Ishikawa (cell line): ENCODE measurements around the gene TBC1D2B.

Source experiments
- CEBPB ChIP-seq: IDR thresholded peaks from 2 replicates; pipeline ENCODE4 v1.6.1; 2012
- CREB1 ChIP-seq: IDR thresholded peaks from 2 replicates; pipeline ENCODE4 v1.6.1; 2012; ENCODE audit warnings: low read depth
- EGR1 ChIP-seq: IDR thresholded peaks from 2 replicates; pipeline ENCODE4 v1.6.1; 2012
- EP300 ChIP-seq: IDR thresholded peaks from 2 replicates; pipeline ENCODE4 v1.6.1; 2012; ENCODE audit warnings: borderline replicate concordance
- FOXM1 ChIP-seq: IDR thresholded peaks from 2 replicates; pipeline ENCODE4 v1.6.1; 2012; ENCODE audit warnings: low read depth, borderline replicate concordance
- NFIC ChIP-seq: IDR thresholded peaks from 2 replicates; pipeline ENCODE4 v1.6.1; 2012
- RAD21 ChIP-seq: IDR thresholded peaks from 2 replicates; pipeline ENCODE4 v1.6.1; 2012; ENCODE audit warnings: low read depth
- TAF1 ChIP-seq: IDR thresholded peaks from 2 replicates; pipeline ENCODE4 v1.6.1; 2012; ENCODE audit warnings: low read depth, mild to moderate bottlenecking
- TCF12 ChIP-seq: IDR thresholded peaks from 2 replicates; pipeline ENCODE4 v1.6.1; 2012; ENCODE audit warnings: low read depth
- TEAD4 ChIP-seq: IDR thresholded peaks from 2 replicates; pipeline ENCODE4 v1.6.1; 2012
- YY1 ChIP-seq: IDR thresholded peaks from 2 replicates; pipeline ENCODE4 v1.6.1; 2012; ENCODE audit warnings: low read depth
- ZBTB7A ChIP-seq: IDR thresholded peaks from 2 replicates; pipeline ENCODE4 v1.6.1; 2012; ENCODE audit warnings: low read depth
- TF ChIP-seq, protein P1 (sequence below): IDR thresholded peaks from 2 replicates; pipeline ENCODE4 v1.6.1; 2012; ENCODE audit warnings: low read depth, mild to moderate bottlenecking
- TF ChIP-seq, protein P2 (sequence below): IDR thresholded peaks from 2 replicates; pipeline ENCODE4 v1.6.1; 2012
- TF ChIP-seq, protein P3 (sequence below): IDR thresholded peaks from 2 replicates; pipeline ENCODE4 v1.6.1; 2012

Gene TBC1D2B

DNA sequence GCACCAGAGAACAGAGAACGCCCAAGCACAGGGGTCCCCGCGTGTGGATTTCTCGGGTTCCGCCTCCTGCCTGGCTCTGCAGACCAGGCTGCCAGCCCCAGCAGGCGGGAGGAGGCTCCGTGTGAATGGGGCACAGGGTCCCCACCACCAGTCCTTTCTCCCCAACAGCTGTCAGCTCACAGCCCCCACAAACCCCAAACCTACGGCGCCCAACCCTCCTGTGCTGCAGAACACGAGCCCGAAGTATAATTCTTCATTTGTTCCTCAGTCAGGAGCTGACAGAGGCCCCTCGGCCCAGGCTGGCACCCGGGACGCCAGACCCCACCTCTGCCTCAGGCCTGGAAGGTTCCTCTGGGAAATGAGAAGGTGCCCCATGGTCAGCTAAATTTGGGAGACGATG lies 78.0 kb downstream of the TBC1D2B start:
- TF ChIP-seq TCF12, result no peak
- TF ChIP-seq, protein P1, sequence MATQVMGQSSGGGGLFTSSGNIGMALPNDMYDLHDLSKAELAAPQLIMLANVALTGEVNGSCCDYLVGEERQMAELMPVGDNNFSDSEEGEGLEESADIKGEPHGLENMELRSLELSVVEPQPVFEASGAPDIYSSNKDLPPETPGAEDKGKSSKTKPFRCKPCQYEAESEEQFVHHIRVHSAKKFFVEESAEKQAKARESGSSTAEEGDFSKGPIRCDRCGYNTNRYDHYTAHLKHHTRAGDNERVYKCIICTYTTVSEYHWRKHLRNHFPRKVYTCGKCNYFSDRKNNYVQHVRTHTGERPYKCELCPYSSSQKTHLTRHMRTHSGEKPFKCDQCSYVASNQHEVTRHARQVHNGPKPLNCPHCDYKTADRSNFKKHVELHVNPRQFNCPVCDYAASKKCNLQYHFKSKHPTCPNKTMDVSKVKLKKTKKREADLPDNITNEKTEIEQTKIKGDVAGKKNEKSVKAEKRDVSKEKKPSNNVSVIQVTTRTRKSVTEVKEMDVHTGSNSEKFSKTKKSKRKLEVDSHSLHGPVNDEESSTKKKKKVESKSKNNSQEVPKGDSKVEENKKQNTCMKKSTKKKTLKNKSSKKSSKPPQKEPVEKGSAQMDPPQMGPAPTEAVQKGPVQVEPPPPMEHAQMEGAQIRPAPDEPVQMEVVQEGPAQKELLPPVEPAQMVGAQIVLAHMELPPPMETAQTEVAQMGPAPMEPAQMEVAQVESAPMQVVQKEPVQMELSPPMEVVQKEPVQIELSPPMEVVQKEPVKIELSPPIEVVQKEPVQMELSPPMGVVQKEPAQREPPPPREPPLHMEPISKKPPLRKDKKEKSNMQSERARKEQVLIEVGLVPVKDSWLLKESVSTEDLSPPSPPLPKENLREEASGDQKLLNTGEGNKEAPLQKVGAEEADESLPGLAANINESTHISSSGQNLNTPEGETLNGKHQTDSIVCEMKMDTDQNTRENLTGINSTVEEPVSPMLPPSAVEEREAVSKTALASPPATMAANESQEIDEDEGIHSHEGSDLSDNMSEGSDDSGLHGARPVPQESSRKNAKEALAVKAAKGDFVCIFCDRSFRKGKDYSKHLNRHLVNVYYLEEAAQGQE, result no peak

DNA sequence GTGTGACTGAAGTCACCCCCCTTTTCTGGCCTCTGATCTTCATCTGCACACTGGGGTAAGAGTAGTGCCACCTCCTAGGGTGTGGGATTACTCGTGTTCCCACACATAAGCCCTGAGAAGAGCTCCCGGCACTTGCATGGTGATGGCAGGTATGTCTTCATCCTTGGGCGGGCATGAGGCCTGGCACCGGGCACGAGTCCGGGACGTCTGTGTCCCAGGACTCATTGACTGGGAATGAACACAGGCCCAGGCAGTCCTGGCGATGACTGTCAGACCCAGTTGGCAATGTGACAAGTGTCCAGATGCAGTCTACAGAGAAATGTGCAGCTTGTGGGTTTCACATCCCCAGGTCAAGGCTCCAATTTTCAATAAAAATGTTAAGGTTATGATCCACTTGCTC lies 78.9 kb downstream of the TBC1D2B start:
- TF ChIP-seq TAF1, result no peak
- TF ChIP-seq NFIC, result no peak
- TF ChIP-seq FOXM1, result no peak
- no peak for TF ChIP-seq EP300
- TF ChIP-seq TEAD4, result no peak
- TF ChIP-seq, protein P2, sequence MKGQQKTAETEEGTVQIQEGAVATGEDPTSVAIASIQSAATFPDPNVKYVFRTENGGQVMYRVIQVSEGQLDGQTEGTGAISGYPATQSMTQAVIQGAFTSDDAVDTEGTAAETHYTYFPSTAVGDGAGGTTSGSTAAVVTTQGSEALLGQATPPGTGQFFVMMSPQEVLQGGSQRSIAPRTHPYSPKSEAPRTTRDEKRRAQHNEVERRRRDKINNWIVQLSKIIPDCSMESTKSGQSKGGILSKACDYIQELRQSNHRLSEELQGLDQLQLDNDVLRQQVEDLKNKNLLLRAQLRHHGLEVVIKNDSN, result no peak
- no peak for TF ChIP-seq EGR1
- TF ChIP-seq RAD21, result no peak
- no peak for TF ChIP-seq CREB1
- TF ChIP-seq, protein P1, result no peak
- TF ChIP-seq, protein P3, sequence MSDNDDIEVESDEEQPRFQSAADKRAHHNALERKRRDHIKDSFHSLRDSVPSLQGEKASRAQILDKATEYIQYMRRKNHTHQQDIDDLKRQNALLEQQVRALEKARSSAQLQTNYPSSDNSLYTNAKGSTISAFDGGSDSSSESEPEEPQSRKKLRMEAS, result no peak
- TF ChIP-seq YY1, result no peak
- no peak for TF ChIP-seq CEBPB

DNA sequence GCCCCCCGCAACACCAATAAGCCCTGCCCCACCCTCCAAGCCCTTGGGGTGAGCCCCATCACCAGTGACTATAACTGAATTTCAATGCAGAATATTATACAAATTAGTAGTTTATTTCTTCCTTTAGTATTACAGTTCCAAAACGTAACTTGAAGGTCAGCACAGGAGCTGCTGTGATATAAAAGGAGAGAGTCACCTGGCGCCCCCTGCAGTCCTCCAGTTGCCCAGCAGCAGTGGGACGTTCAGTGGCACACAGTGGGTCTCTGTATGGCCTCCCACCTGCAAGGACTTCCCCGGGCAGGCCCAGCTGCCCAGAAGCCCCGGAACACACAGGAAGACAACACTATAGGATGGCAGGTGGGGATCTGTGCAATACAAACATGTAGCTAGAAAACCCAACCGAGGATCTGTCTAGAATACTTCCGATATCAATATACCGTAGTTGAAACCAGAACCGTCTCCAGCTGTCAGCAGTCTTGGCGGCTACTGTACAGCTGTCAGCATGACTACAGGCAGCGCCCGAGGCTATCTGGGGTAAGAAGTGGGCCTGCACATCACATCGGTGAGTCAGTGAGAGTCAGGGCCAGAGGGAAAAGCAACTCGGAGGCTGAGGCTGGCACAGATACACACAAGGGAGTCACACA lies 82.5 kb downstream of the TBC1D2B start:
- peak; percentile 26; the same call in 1 of the 2 replicates for TF ChIP-seq RAD21

DNA sequence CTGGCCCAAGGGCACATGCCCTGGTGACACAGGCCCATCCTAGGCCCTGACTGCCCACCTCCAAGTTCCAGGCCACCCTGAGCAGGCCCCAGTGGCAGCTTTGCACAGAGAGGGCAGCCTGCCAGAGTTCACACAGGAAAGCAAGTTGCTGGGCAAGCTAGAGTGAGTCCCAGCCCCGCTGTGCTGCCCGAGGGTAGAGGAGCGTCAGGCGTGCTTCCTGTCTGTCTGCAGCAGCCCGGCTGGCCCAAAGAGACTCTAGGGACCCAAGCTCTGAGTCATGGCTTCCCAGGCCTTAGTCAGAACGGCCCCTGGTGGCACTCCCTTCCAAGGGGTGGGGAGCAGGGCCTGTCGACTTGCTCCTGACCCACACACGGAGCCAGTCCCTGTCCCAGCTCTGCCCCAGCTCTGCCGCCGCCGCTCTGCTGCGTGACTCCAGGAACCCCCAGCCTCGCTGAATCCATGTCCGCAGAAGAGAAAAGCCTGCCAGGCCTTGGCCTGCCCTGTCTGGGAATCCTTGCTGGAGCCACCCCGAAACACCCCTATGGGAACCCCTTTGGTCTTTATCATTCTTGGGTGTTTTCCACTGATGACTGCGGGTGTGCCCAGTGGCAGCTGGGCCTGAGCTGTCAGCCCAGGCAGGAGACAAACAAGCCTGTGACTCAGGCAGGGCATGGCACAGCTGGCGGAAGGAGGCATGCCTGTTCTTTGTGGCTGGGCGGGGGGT lies 83.4 kb downstream of the TBC1D2B start:
- TF ChIP-seq NFIC, result peak; percentile 70
- TF ChIP-seq, protein P3, result peak; percentile 48; the same call in 1 of the 2 replicates

DNA sequence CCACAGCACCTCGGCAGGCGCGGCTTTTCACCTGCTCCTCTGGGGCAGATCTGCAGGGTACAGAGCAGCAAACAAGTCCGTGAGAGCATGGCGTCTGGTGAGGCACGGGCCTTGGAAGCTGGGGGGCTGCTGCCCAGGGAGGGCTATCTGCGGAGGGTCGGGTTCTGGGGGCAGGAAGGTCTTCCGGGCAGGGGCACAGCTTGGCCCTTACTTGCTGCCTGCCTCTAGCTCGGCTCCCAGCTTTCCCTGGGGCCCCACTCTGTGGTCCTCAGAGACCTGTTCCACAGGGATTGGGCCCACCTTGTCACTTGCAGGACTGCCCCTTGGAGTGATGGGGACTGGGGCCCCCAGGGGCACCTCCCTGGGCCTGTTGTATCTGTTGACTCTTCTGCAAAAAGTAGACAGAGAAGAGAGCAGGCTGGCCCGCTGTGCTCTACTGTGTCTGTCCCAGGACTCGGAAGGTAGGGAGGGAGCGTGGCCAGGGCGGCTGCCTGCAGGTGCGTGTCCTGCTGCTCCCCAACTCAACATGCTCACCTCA lies 84.1 kb downstream of the TBC1D2B start:
- no peak for TF ChIP-seq FOXM1
- no peak for TF ChIP-seq NFIC
- TF ChIP-seq, protein P1, result no peak
- TF ChIP-seq TEAD4, result no peak
- TF ChIP-seq TAF1, result no peak
- no peak for TF ChIP-seq EGR1
- TF ChIP-seq, protein P2, result no peak
- TF ChIP-seq ZBTB7A, result no peak
- TF ChIP-seq CREB1, result no peak
- no peak for TF ChIP-seq YY1
- TF ChIP-seq CEBPB, result no peak
